Muscle layer of duodenum (tissue), 2 donors: ENCODE data around the gene NSUN3.
"Not testable (repeated sequence)": the region's sequence is repeated elsewhere in the genome, so short reads cannot be mapped to it uniquely, and the experiment has no call there.

Source experiments
- H3K27ac ChIP-seq: one replicate; pipeline ENCODE4 v1.7.0; 2013; ENCODE audit warnings: mild to moderate bottlenecking, low read length
- H3K27me3 ChIP-seq: one replicate; pipeline ENCODE4 v1.7.0; 2013; ENCODE audit warnings: low read depth, mild to moderate bottlenecking, control low read depth, low read length
- H3K36me3 ChIP-seq, 2 donors: one replicate each; pipeline ENCODE4 v1.7.0; 2013; ENCODE audit warnings: low read length in 2 of 2, control low read depth in 1 of 2, mild to moderate bottlenecking in 1 of 2; ENCODE audit not compliant: insufficient read depth in 2 of 2, control insufficient read depth in 1 of 2
- H3K4me1 ChIP-seq, 2 donors: one replicate each; pipeline ENCODE4 v1.7.0; 2013; ENCODE audit warnings: low read length in 2 of 2, mild to moderate bottlenecking in 2 of 2, control low read depth in 1 of 2, moderate library complexity in 1 of 2; ENCODE audit not compliant: insufficient read depth in 2 of 2, control insufficient read depth in 1 of 2
- H3K4me3 ChIP-seq, 2 donors: one replicate each; pipeline ENCODE4 v1.7.0; 2013; ENCODE audit warnings: low read length in 2 of 2, low read depth in 1 of 2, mild to moderate bottlenecking in 1 of 2
- H3K9me3 ChIP-seq, 2 donors: one replicate each; pipeline ENCODE4 v1.7.0; 2013; ENCODE audit warnings: low read length in 2 of 2, control low read depth in 1 of 2, mild to moderate bottlenecking in 1 of 2; ENCODE audit not compliant: control insufficient read depth in 1 of 2
- donor health status: healthy.

NSUN3 gene

GRCh38 chr3:94062513-94063404, at the start of gene NSUN3, which contains the start of gene DHFR2:
Gene NSUN3 (plus strand): TSS chr3:94063061. CDS start chr3:94063127, 66 bp downstream.
Gene DHFR2 (minus strand): TSS chr3:94062916. CDS start chr3:94061511, 1,405 bp downstream.
- H3K9me3 ChIP-seq, result no peaks in the 10 kb centered on the region
- H3K4me1 ChIP-seq, result peaks cover 10 to 21% of the 10 kb centered on the region in 2 donors

GRCh38 chr3:94015025-94015424, 47.8 kb upstream of the NSUN3 start:
- Histone ChIP-seq H3K36me3 (no peaks in the 10 kb centered on the region), H3K4me1 (no peaks in the 10 kb centered on the region), H3K27me3 (no peaks in the 10 kb centered on the region), H3K4me3 (no peak overlapping the region), H3K9me3 (no peaks in the 10 kb centered on the region), H3K27ac (no peak overlapping the region)

More at GRCh38 chr3:94062513-94063404, at the start of gene NSUN3, which contains the start of gene DHFR2:
- H3K27ac ChIP-seq, result peak within 1 kb of the TSS; percentile 99
- H3K4me3 ChIP-seq, result peak within 1 kb of the TSS; percentile 83 to 100
- peaks cover 0 to 21% of the 10 kb centered on the region in 2 donors for H3K36me3 ChIP-seq
- H3K27me3 ChIP-seq, result no peaks in the 10 kb centered on the region

- H3K4me3 ChIP-seq, result no peak overlapping the region
- no peaks in the 10 kb centered on the region for H3K36me3 ChIP-seq
- H3K9me3 ChIP-seq, result no peaks in the 10 kb centered on the region
- H3K27ac ChIP-seq, result no peak overlapping the region
- H3K4me1 ChIP-seq, result no peaks in the 10 kb centered on the region
- H3K27me3 ChIP-seq, result no peaks in the 10 kb centered on the region
These were observed 43.2 kb upstream of the NSUN3 start for GRCh38 chr3:94019659-94020058.

- Histone ChIP-seq H3K27me3 (no peaks in the 10 kb centered on the region), H3K9me3 (no peaks in the 10 kb centered on the region), H3K27ac (no peak overlapping the region), H3K4me3 (no peak overlapping the region), H3K4me1 (no peaks in the 10 kb centered on the region), H3K36me3 (no peaks in the 10 kb centered on the region)
These were observed 42.6 kb upstream of the NSUN3 start for GRCh38 chr3:94020293-94020692.

GRCh38 chr3:94024385-94024784, 38.5 kb upstream of the NSUN3 start:
- Histone ChIP-seq H3K4me1 (no peaks in the 10 kb centered on the region), H3K9me3 (no peaks in the 10 kb centered on the region), H3K36me3 (no peaks in the 10 kb centered on the region), H3K4me3 (no peak overlapping the region), H3K27me3 (no peaks in the 10 kb centered on the region), H3K27ac (peak overlapping the region; percentile 58)

GRCh38 chr3:94026623-94027022, 36.2 kb upstream of the NSUN3 start:
- Histone ChIP-seq H3K9me3 (no peaks in the 10 kb centered on the region), H3K36me3 (no peaks in the 10 kb centered on the region), H3K4me3 (peak overlapping the region in 1 of 2 donors; percentile 17)

GRCh38 chr3:94028093-94028837, 34.6 kb upstream of the NSUN3 start, which contains the start of gene STX19:
Gene STX19 (minus strand): TSS chr3:94028597. CDS start chr3:94015269, 13,328 bp downstream.
- Histone ChIP-seq H3K27ac (peak within 1 kb of the TSS; percentile 83), H3K36me3 (no peaks in the 10 kb centered on the region), H3K27me3 (no peaks in the 10 kb centered on the region), H3K9me3 (no peaks in the 10 kb centered on the region), H3K4me3 (peak within 1 kb of the TSS in 1 of 2 donors; percentile 52), H3K4me1 (no peaks in the 10 kb centered on the region)

More at GRCh38 chr3:94026623-94027022, 36.2 kb upstream of the NSUN3 start:
- no peaks in the 10 kb centered on the region for H3K27me3 ChIP-seq
- H3K4me1 ChIP-seq, result no peaks in the 10 kb centered on the region
- H3K27ac ChIP-seq, result peak overlapping the region; percentile 61

GRCh38 chr3:94036909-94037507, 25.9 kb upstream of the NSUN3 start:
- no peak overlapping the region for H3K4me3 ChIP-seq
- no peaks in the 10 kb centered on the region for H3K36me3 ChIP-seq
- no peaks in the 10 kb centered on the region for H3K27me3 ChIP-seq
- no peak overlapping the region for H3K27ac ChIP-seq
- H3K9me3 ChIP-seq, result no peaks in the 10 kb centered on the region
- H3K4me1 ChIP-seq, result no peaks in the 10 kb centered on the region

GRCh38 chr3:94043285-94043684, 19.6 kb upstream of the NSUN3 start:
- no peak overlapping the region for H3K4me3 ChIP-seq
- H3K27me3 ChIP-seq, result no peaks in the 10 kb centered on the region
- H3K4me1 ChIP-seq, result no peaks in the 10 kb centered on the region
- no peaks in the 10 kb centered on the region for H3K9me3 ChIP-seq
- H3K27ac ChIP-seq, result no peak overlapping the region
- peaks cover 0 to 11% of the 10 kb centered on the region in 2 donors for H3K36me3 ChIP-seq

- H3K4me3 ChIP-seq, H3K9me3 ChIP-seq, H3K27ac ChIP-seq, H3K4me1 ChIP-seq, H3K27me3 ChIP-seq: not testable (repeated sequence)
- H3K36me3 ChIP-seq, result peaks cover 0 to 11% of the 10 kb centered on the region in 2 donors
These were observed 18.5 kb upstream of the NSUN3 start for GRCh38 chr3:94044100-94044936.
